ENCODE measurements around the gene TGM2.

Gene TGM2

GRCh38 chr20:38175304-38176180, 10.5 kb upstream of the TGM2 start:
- TF ChIP-seq GATA3 (IDR thresholded peaks at IDR 0.05; ENCODE audit: low read depth, low read length) (no peak), GATA2 (IDR thresholded peaks at IDR 0.05; ENCODE audit: low read depth, low read length) (no peak)

GRCh38 chr20:38173237-38174156, 8.4 kb upstream of the TGM2 start:
- TF ChIP-seq GATA2 (IDR thresholded peaks at IDR 0.05; ENCODE audit: low read depth, low read length) (no peak), GATA3 (IDR thresholded peaks at IDR 0.05; ENCODE audit: low read depth, low read length) (no peak)

DNA sequence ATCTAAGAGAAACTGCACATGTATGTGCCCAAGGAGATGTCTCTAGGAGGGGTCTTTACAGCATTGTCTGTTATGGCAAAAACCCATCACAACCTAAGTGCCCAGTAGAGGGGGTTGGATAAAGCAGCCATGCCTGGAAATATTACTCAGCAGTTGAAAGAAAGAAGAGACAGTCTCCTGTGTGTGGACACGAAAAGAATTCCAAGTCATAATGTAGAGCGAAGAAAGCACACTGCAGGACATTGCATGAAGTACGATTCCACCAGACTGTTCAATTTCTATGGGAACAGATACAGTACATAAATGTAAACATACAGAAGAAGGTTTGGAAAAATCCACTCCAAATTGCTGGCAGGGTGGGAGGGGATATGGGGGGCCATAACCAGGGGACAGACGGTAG, 7.3 kb upstream of the TGM2 start:
- TF ChIP-seq GATA3 (IDR thresholded peaks at IDR 0.05; ENCODE audit: low read depth, low read length) (no peak), GATA2 (IDR thresholded peaks at IDR 0.05; ENCODE audit: low read depth, low read length) (no peak)

GRCh38 chr20:38171675-38172043, 6.6 kb upstream of the TGM2 start:
- no peak for TF ChIP-seq GATA2 (IDR thresholded peaks at IDR 0.05; ENCODE audit: low read depth, low read length)
- no peak for TF ChIP-seq GATA3 (IDR thresholded peaks at IDR 0.05; ENCODE audit: low read depth, low read length)

- no peak for TF ChIP-seq GATA3 (IDR thresholded peaks at IDR 0.05; ENCODE audit: low read depth, low read length)
- no peak for TF ChIP-seq GATA2 (IDR thresholded peaks at IDR 0.05; ENCODE audit: low read depth, low read length)
Observed at GRCh38 chr20:38170826-38171674, 6.0 kb upstream of the TGM2 start.

DNA sequence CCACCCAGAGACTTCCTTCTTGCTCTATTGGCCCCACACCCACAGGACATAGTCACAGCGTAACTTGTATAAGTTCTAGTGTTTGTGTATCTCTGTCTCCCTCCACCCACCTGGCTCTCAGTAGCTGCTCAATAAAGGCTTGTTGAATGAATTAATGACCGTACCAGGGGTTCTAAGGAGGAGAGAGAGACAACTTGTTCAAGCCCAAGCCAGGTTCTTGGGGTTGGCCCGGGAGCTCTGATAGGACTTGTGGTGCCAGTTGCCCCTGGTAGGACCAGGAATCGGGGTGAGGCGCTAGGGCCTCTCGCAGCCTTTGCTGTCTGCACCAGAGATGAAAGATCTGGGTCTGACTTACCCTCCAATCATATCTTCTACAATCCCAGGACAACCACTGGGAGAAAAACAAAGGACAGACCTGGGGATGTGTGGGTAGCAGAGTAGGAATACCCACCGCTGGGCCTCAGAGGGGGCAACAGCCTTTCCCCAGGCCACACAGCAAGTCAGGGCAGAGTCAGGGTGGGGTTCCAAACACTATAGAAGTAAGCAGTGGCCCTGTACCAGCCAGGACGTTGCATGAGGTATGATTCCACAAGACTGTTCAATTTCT, 5.3 kb upstream of the TGM2 start:
- TF ChIP-seq GATA2 (IDR thresholded peaks at IDR 0.05; ENCODE audit: low read depth, low read length) (no peak), GATA3 (IDR thresholded peaks at IDR 0.05; ENCODE audit: low read depth, low read length) (no peak)

DNA sequence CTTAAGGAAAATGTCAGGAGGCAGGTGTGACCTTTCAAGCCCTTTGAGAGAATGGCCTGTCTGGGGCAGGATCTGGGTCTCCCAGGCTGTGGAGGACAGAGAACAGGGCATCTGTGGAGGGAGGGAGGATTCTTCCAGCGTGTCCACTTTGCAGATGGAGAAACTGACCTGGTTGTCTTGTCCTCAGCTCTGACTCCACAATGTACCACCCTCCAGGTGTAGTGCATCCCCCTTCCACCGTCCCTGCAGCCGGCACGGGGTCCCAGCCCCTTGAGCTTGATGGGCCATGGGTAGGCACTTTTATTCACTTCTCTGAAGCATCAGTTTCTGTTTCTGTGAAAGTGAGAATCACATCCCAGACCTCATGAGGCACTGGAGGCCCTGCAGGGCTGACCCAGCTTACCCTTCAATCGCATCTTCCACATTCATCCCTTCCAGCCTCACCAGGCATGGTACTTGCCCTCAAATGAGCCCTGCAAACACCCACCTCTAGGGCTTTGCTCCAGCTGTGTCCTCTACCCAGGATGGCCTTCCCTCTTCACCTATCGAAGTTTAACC, 4.6 kb upstream of the TGM2 start:
- TF ChIP-seq GATA3 (IDR thresholded peaks at IDR 0.05; ENCODE audit: low read depth, low read length), result no peak

DNA sequence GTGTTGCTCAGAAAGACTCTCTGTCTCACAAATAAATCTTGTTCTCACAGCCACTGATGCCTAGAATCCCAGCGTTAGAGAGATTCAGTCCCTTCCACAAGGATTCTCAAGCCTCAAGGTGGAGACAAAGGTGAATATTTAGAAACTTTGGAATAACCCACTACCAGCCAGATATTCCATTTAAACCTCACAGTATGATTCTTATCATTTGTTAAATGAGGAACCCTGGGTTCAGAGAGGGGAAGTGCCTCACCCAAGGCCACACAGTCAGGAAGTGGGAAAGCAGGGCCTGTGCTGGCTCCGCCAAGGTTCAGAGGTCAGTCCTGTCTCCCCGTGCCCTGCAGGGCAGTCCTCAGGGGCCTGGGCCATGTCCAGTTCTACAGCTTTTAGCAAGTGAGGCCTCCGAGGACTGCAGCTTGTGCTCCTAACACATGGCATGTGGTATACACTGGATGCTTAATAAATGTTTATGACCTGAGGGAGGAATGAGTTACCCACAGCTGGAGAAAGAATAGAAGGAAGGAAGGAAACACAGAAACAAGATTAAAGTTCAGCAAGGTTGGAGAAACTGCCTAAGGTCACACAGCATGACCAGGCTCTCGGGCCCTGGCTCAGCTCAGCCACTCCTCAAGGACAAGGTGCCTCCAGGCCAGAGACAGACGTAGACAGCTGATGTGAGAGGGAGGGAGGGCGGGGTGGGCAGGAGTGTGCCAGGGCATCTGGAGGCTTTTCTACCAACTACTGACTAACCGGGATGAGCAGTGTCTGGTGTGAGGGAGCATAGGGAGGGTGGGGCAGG, 3.9 kb upstream of the TGM2 start:
- no peak for TF ChIP-seq GATA3 (IDR thresholded peaks at IDR 0.05; ENCODE audit: low read depth, low read length)
- TF ChIP-seq GATA2 (IDR thresholded peaks at IDR 0.05; ENCODE audit: low read depth, low read length), result no peak

- no peak for TF ChIP-seq GATA3 (IDR thresholded peaks at IDR 0.05; ENCODE audit: low read depth, low read length)
- TF ChIP-seq GATA2 (IDR thresholded peaks at IDR 0.05; ENCODE audit: low read depth, low read length), result no peak
Observed at GRCh38 chr20:38167851-38168760, 3.0 kb upstream of the TGM2 start.

DNA sequence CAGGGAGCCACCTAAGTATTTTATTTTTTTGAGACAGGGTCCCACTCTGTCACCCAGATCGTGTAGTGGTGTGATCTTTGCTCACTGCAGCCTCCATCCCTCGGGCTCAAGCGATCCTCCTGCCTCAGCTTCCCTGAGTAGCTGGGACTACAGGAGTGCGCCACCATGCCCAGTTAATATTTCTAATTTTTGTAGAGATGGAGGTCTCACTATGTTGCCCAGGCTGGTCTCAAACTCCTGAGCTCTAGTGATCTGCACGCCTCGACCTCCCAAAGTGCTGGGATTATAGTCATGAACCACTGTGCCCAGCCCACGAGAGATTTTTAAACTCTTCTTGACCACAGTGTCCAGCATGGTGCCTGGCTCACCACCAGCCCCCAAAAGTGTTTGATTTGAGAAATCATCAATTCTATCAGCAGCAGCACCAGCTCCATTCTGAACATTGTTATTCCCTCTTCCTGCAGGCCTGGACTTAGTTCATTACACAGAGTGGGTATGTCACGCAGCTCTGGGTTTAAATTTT, 2.3 kb upstream of the TGM2 start:
- TF ChIP-seq GATA3 (IDR thresholded peaks at IDR 0.05; ENCODE audit: low read depth, low read length) (no peak), GATA2 (IDR thresholded peaks at IDR 0.05; ENCODE audit: low read depth, low read length) (no peak)

DNA sequence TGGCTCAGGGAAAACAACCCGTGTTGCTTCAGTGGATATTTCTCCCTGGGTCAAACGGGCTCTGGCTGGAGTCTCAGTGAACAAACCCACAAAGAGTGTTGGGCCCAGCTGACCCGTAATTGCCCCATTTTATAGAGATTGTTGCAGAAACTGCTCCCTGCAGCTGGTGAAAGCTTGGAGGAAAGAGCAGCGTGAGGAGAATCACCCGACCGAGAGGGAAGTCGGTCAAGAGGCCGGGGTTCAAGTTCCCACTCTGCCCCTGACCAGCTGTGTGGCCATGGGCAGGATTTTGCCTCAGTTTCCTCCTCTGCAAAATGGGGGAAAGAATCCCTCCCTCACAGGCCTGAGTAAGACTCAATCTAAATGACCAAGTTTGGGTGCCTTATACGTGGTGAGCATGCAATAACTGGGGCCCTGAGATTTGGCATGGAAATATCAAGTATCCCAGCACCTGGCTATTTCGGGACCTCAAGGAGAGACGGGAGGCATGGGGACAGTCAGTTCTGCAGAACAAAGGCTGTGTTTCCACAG, 1.7 kb upstream of the TGM2 start:
- TF ChIP-seq GATA2 (IDR thresholded peaks at IDR 0.05; ENCODE audit: low read depth, low read length) (no peak), GATA3 (IDR thresholded peaks at IDR 0.05; ENCODE audit: low read depth, low read length) (no peak)
